Stomach smooth muscle (tissue), 2 donors: Measurements from ENCODE around the gene ANGPTL4.
"Not testable (repeated sequence)": the region's sequence is repeated elsewhere in the genome, so short reads cannot be mapped to it uniquely, and the experiment has no call there.

Source experiments
- H3K27ac ChIP-seq: one replicate; pipeline ENCODE4 v1.7.0; 2013; ENCODE audit warnings: mild to moderate bottlenecking, low read length, inconsistent platforms
- H3K27me3 ChIP-seq, 2 donors: one replicate each; pipeline ENCODE4 v1.7.0; 2013; ENCODE audit warnings: low read length in 2 of 2; ENCODE audit not compliant: insufficient read depth in 2 of 2, control insufficient read depth in 1 of 2
- H3K36me3 ChIP-seq, 2 donors: one replicate each; pipeline ENCODE4 v1.7.0; 2013; ENCODE audit warnings: low read length in 2 of 2; ENCODE audit not compliant: control insufficient read depth in 2 of 2, insufficient read depth in 2 of 2
- H3K4me1 ChIP-seq: one replicate; pipeline ENCODE4 v1.7.0; 2013; ENCODE audit warnings: low read length; ENCODE audit not compliant: control insufficient read depth, insufficient read depth
- H3K4me3 ChIP-seq, 2 donors: one replicate each; pipeline ENCODE4 v1.7.0; 2013; ENCODE audit warnings: low read length in 2 of 2
- H3K9ac ChIP-seq, 2 donors: one replicate each; pipeline ENCODE4 v1.7.0; 2013; ENCODE audit warnings: low read length in 2 of 2, mild to moderate bottlenecking in 1 of 2
- H3K9me3 ChIP-seq, 2 donors: one replicate each; pipeline ENCODE4 v1.7.0; 2013; ENCODE audit warnings: low read length in 2 of 2; ENCODE audit not compliant: control insufficient read depth in 2 of 2
- donor health status: healthy.
- donor health status: Pancreatic carcinoma.

Gene ANGPTL4

DNA sequence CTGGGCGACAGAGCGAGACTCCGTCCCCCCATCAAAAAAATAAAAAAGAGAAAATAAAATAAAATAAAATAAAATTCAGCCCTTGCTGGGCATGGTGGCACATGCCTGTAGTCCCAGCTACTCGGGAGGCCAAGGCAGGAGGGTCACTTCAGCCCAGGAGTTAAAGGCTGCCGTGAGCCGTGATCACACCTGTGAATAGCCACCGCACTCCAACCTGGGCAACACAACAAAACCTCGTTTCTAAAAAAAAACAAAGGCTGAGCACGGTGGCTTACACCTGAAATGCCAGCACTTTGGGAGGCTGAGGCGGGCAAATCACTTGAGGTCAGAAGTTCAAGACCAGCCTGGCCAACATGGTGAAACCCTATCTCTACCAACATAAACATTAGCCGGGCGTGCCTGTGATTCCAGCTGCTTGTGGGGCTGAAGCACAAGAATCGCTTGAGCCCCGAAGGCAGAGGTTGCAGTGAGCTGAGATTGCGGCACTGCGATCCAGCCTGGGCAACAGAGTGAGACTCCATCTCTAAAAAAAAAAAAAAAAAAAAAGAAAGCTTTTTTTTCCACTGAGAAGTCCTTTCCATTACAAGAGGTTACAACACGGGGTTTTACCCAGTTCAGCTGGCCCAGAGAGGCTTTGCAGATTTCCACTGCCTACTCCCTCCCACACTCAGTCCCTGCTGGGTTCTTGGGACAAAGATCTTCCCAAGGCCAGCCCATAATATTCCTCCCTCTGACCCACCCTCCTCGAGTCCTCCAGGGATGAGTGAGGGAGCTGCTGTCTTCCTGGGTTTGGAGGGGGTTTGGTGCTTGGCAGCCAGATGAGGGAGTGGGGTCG lies 6.4 kb downstream of the ANGPTL4 start:
- H3K9ac ChIP-seq = no peak overlapping the region
- H3K4me3 ChIP-seq = no peak overlapping the region
- no peak overlapping the region for H3K27ac ChIP-seq
- H3K36me3 ChIP-seq = peaks cover 12 to 15% of the 10 kb centered on the region in 2 donors
- no peaks in the 10 kb centered on the region for H3K9me3 ChIP-seq
- peaks cover 31% of the 10 kb centered on the region for H3K4me1 ChIP-seq
- H3K27me3 ChIP-seq = no peaks in the 10 kb centered on the region

DNA sequence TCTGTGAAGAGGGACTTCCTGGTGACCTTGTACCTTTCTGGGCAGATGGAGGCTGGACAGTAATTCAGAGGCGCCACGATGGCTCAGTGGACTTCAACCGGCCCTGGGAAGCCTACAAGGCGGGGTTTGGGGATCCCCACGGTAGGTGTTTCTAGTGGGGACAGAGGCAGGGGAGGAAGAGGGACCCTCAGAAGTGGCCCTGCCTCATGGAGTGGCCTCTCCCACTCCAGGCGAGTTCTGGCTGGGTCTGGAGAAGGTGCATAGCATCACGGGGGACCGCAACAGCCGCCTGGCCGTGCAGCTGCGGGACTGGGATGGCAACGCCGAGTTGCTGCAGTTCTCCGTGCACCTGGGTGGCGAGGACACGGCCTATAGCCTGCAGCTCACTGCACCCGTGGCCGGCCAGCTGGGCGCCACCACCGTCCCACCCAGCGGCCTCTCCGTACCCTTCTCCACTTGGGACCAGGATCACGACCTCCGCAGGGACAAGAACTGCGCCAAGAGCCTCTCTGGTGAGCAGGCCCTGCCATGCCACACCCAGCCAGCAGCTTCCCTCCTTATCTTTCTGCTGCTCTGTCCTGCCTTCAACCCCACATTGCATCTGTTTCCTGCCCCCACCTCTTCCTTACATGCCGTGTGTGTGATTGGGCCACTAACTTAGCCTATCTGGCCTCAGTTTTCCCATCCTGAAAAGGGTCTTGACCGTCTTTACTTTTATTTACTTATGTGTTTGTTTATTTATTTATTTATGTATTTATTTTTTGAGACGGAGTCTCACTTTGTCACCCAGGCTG lies 7.3 kb downstream of the ANGPTL4 start:
- Histone ChIP-seq H3K9me3 (no peaks in the 10 kb centered on the region), H3K4me3 (no peak overlapping the region), H3K9ac (no peak overlapping the region), H3K27ac (no peak overlapping the region), H3K4me1 (peaks cover 26% of the 10 kb centered on the region), H3K27me3 (no peaks in the 10 kb centered on the region), H3K36me3 (peaks cover 12 to 15% of the 10 kb centered on the region in 2 donors)

DNA sequence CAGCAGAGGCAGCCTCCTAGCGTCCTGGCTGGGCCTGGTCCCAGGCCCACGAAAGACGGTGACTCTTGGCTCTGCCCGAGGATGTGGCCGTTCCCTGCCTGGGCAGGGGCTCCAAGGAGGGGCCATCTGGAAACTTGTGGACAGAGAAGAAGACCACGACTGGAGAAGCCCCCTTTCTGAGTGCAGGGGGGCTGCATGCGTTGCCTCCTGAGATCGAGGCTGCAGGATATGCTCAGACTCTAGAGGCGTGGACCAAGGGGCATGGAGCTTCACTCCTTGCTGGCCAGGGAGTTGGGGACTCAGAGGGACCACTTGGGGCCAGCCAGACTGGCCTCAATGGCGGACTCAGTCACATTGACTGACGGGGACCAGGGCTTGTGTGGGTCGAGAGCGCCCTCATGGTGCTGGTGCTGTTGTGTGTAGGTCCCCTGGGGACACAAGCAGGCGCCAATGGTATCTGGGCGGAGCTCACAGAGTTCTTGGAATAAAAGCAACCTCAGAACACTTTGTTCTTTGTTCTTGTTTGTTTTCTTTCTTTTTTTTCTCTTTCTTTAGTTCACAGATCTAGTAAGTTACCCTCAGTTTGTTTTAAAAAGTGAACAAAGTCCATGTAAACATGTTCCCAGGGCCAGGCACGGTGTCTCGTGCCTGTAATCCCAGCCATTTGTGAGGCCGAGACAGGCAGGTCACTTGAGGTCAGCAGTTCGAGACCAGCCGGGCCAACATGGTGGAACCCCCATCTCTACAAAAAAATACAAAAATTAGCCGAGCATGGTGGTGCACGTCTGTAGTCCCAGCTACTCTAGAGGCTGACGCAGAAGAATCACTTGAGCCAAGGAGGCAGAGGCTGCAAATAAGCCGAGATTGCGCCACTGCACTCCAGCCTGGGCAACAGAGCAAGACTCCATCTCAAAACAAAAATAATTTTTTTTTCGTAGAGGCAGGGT lies 10.2 kb downstream of the ANGPTL4 start:
- H3K4me1 ChIP-seq = peaks cover 3% of the 10 kb centered on the region
- H3K36me3 ChIP-seq = peaks cover 12 to 15% of the 10 kb centered on the region in 2 donors
- H3K27me3 ChIP-seq = no peaks in the 10 kb centered on the region
- H3K9ac ChIP-seq = no peak overlapping the region
- no peaks in the 10 kb centered on the region for H3K9me3 ChIP-seq
- H3K4me3 ChIP-seq = no peak overlapping the region
- no peak overlapping the region for H3K27ac ChIP-seq

DNA sequence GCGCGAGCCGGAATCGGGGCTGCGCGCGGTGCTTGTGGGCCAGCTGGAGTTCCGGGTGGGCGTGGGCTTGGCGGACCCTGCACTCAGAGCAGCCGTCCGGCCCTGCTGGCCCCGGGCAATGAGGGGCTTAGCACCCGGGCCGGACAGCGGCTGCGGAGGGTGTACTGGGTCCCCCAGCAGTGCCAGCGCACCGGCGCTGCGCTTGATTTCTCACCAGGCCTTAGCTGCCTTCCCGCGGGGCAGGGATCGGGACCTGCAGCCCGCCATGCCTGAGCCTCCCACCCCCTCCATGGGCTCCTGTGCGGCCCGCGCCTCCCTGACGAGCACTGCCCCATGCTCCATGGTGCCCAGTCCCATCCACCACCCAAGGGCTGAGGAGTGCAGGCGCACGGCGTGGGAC lies 11.8 kb downstream of the ANGPTL4 start:
- not testable (repeated sequence) for H3K9me3 ChIP-seq, H3K9ac ChIP-seq, H3K4me3 ChIP-seq, H3K27me3 ChIP-seq, H3K27ac ChIP-seq, H3K4me1 ChIP-seq
- peaks cover 11 to 13% of the 10 kb centered on the region in 2 donors for H3K36me3 ChIP-seq

DNA sequence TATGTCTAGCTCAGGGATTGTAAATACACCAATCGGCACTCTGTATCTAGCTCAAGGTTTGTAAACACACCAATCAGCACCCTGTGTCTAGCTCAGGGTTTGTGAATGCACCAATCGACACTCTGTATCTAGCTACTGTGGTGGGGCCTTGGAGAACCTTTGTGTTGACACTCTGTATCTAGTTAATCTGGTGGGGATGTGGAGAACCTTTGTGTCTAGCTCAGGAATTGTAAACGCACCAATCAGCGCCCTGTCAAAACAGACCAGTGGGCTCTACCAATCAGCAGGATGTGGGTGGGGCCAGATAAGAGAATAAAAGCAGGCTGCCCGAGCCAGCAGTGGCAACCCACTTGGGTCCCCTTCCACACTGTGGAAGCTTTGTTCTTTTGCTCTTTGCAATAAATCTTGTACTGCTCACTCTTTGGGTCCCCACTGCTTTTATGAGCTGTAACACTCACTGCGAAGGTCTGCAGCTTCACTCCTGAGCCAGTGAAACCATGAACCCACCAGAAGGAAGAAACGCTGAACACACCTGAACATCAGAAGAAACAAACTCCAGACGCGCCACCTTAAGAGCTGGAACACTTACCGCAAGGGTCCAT lies 12.5 kb downstream of the ANGPTL4 start:
- not testable (repeated sequence) for H3K9ac ChIP-seq, H3K9me3 ChIP-seq, H3K4me1 ChIP-seq, H3K4me3 ChIP-seq, H3K27ac ChIP-seq, H3K36me3 ChIP-seq, H3K27me3 ChIP-seq

DNA sequence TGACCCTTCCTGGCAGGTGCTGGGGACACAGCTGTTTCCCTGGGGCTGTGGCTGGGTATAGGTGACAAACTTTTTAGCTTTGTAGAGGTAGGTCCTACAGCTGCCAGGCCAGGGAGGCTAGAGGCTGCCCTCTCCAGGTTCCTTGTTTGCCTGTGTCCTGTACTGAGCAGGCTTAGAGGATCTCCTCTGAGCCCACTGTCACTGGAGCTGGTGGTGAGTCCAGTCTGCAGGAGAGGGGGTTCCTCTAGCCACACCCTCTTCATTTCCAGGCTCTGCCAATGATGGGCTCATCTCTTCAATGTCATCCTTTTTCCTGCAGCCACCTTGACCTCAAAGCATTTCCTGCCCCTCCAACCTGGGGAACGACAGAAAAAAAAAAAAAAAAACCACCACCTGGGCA lies 13.6 kb downstream of the ANGPTL4 start:
- no peak overlapping the region for H3K9ac ChIP-seq
- H3K4me3 ChIP-seq = no peak overlapping the region
- H3K27ac ChIP-seq = no peak overlapping the region
- H3K27me3 ChIP-seq = no peaks in the 10 kb centered on the region
- H3K36me3 ChIP-seq = peaks cover 6% of the 10 kb centered on the region in 2 donors
- H3K9me3 ChIP-seq = no peaks in the 10 kb centered on the region
- no peaks in the 10 kb centered on the region for H3K4me1 ChIP-seq

DNA sequence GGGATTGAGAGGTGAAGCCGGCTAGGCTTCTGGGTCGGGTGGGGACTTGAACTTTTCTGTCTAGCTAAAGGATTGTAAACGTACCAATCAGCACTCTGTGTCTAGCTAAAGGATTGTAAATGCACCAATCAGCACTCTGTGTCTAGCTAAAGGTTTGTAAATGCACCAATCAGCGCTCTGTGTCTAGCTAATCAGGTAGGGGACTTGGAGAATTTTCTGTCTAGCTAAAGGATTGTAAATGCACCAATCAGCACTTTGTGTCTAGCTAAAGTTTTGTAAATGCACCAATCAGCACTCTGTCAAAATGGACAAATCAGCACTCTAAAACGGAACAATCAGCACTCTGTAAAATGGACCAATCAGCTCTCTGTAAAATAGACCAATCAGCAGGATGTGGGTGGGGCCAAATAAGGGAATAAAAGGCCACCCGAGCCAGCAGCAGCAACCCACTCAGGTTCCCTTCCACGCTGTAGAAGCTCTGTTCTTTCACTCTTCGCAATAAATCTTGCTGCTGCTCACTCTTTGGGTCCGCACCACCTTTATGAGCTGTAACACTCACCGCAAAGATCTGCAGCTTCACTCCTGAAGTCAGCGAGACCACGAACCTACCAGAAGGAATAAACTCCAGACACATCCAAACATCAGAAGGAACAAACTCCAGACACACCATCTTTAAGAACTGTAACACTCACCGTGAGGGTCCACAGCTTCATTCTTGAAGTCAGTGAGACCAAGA lies 15.4 kb downstream of the ANGPTL4 start:
- H3K27ac ChIP-seq, H3K27me3 ChIP-seq, H3K9me3 ChIP-seq, H3K4me3 ChIP-seq, H3K9ac ChIP-seq, H3K36me3 ChIP-seq, H3K4me1 ChIP-seq: not testable (repeated sequence)

DNA sequence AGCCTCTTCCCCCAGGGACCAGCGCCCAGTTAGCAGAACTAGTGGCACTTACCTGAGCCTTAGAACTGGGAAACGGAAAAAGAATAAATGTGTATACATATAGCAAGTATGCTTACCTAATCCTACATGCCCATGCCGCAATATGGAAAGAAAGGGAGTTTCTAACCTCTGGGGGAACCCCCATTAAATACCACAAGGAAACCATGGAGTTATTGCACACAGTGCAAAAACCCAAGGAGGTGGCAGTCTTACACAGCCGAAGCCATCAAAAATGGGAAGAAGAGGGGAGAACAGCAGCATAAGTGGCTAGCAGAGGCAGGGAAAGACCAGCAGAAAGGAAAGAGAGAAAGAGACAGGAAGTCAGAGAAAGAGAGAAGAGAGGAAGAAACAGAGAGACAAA lies 20.6 kb downstream of the ANGPTL4 start:
- H3K27ac ChIP-seq, H3K9ac ChIP-seq, H3K4me3 ChIP-seq, H3K9me3 ChIP-seq, H3K36me3 ChIP-seq, H3K4me1 ChIP-seq, H3K27me3 ChIP-seq: not testable (repeated sequence)

DNA sequence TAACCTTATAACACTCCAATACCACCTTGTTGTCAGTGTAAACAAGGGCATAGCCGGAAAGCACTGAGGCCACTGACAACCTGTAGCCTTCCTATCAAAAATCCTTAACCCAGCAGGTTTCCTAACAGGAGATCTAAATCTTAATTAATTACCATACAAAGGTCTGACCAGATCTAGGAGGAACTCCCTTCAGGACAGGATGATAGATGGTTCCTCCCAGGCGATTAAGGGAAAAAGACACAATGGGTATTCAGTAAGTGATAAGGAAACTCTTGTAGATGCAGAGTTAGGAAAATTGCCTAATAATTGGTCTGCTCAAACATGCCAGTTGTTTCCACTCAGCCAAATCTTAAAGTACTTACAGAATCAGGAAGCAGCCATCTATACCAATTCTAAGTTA lies 21.1 kb downstream of the ANGPTL4 start:
- not testable (repeated sequence) for H3K4me1 ChIP-seq, H3K9me3 ChIP-seq, H3K4me3 ChIP-seq, H3K36me3 ChIP-seq, H3K27ac ChIP-seq, H3K27me3 ChIP-seq, H3K9ac ChIP-seq

DNA sequence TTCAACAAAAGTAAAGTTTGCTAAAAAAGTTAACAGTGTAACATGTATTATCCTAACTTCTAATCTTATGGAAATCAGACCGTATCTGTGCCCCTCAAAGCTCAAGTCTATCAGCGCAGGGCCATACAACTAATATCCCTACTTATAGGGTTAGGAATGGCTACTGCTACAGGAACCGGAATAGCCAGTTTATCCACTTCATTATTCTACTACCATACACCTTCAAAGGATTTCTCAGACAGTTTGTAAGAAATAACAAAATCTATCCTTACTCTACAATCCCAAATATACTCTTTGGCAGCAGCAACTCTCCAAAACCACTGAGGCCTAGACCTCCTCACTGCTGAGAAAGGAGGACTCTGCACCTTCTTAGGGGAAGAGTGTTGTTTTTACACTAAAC lies 21.6 kb downstream of the ANGPTL4 start:
- H3K9ac ChIP-seq, H3K9me3 ChIP-seq, H3K4me1 ChIP-seq, H3K27ac ChIP-seq, H3K36me3 ChIP-seq, H3K4me3 ChIP-seq, H3K27me3 ChIP-seq: not testable (repeated sequence)
